ENCODE data around the gene ANKRD53. TPM values are rescaled to one million over a fixed set of nuclear protein-coding genes. Genes with fewer than 3 reads are reported as not detected.
A peak's percentile ranks its signal among the peaks of the same experiment; 100 is the strongest.
"Not testable (repeated sequence)": the region's sequence is repeated elsewhere in the genome, so short reads cannot be mapped to it uniquely, and the experiment has no call there.

The ANKRD53 gene
- total RNA-seq, 1 experiment from 2014 or later, result 0.11 TPM

GRCh38 chr2:71006323-71006722 is 27.9 kb downstream of the ANKRD53 start:
- no peak for DNase-seq (ENCODE audit: low read depth)

DNA sequence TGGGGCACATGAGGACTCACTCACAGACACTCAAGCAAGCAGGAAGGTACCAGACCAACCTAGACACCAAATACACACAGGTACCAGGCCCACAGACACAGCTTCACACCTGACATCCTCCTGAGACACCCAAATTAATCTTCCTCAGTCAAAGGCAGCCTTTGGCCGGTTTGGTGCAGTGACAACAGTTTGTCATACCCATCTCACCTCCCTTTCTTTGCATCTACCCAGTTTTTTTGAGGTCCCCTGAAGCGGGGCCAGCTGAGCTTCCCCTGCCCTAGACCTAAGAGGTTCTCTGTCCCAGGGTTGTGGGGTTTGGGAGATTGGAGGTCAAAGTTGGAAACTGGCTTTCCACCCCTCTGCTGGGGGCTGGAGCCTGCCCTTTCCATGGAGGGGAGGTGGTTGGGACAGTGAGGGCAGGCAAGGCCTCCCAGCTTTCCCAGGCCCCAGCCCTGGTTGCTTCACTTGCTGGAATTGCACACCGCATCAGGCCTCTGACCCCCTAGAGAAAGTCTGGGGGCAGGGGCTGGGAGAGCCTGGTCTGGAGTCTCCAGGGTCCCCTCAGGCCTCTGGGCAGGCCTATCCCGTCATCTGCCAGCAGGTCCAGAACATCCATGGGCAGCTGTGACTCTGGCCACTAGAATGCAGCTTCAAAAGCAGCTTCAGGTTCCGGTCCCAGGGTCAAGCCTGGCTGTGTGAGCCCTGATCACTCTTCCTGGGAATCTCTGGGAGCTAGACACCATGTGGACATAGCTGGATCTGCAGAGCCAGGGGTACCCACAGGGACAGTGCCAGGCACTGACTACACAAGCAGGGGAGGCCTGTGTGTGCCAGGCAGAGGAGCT is 28.7 kb downstream of the ANKRD53 start:
- peak; percentile 13 for DNase-seq (ENCODE audit: low read depth)

GRCh38 chr2:71008342-71008741 is 29.9 kb downstream of the ANKRD53 start:
- no peak for DNase-seq (ENCODE audit: low read depth)

- DNase-seq (ENCODE audit: low read depth), result not testable (repeated sequence)
These were observed 33.4 kb downstream of the ANKRD53 start for GRCh38 chr2:71011786-71012185.

- no peak for DNase-seq (ENCODE audit: low read depth)
These were observed 40.2 kb downstream of the ANKRD53 start for GRCh38 chr2:71018625-71019024.

DNA sequence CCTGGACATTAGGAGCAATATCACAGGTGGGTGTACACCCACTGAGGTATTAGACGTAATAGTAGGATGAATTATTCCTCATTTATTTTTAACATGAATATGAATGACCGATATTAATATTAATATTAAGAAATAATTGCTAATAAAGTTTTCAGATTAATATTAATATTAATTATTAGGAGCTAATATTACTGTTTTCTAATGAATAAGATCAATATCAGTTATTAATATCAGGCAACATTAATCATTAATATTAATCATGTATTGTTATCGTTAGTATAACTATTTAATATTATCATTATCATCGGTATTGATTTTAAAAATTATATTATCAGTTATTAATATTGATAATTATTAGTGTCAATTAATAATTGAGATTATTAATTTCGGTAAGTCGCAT is 41.6 kb downstream of the ANKRD53 start:
- DNase-seq (ENCODE audit: low read depth), result not testable (repeated sequence)

DNA sequence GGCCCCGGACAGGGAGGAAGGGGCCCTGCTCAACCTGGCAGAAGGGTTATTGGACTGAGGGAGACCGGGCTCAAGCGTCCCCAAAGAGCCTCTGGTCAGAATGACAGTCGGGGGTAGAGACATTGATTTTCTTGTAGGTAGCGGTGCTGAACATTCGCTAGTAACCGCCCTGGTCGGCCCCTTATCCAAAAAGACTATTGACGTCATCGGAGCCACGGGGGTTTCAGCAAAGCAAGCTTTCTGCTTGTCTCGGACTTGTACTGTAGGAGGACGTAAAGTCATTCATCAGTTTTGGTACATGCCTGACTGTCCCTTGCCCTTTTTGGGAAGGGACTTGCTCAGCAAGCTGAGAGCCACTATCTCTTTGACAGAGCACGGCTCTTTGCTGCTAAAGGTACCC is 43.0 kb downstream of the ANKRD53 start:
- not testable (repeated sequence) for DNase-seq (ENCODE audit: low read depth)

DNA sequence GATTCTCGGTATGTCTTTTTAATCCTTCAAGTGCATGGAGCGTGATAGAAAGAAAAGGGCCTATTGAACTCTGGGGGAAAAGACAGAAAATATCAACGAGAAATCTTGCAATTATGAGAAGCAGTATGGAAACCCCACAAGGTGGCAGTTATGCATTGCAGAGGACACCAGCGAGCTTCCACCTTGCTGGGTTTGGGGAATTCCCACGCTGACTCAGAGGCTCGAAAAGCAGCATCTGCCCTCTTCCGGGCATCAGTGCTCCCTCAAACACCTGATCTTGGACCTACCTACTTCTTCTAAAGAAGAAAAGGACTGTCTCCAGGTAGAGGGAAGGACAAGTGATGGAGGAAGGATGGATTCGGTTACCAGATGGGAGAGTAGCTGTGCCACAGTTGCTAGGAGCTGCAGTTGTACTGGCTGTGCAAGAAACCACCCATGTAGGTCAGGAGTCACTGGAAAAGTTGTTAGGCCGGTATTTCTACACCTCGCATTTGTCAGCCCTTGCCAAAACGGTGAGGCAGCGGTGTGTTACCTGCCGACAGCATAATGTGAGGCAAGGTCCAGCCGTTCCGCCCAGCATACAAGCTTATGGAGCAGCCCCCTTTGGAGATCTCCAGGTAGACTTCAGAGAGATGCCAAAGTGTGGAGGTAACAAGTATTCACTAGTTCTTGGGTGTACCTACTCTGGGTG is 45.3 kb downstream of the ANKRD53 start:
- not testable (repeated sequence) for DNase-seq (ENCODE audit: low read depth)

Other genes with a start within 250 kb of the ANKRD53 start
- gene ADD2, start 210.4 kb upstream of the ANKRD53 start, total RNA-seq (2014; rRNA removed), result not detected in 2 replicates
- not detected in 2 replicates for gene FIGLA, start 188.0 kb upstream of the ANKRD53 start, total RNA-seq (2014; rRNA removed)
- not detected in 2 replicates for gene CLEC4F, start 158.0 kb upstream of the ANKRD53 start, total RNA-seq (2014; rRNA removed)
- not detected in 2 replicates for gene CD207, start 142.8 kb upstream of the ANKRD53 start, total RNA-seq (2014; rRNA removed)
- gene VAX2, start 78.1 kb upstream of the ANKRD53 start, total RNA-seq (2014; rRNA removed), result 5.4 and 9.8 TPM in 2 replicates
- gene ATP6V1B1, start 42.7 kb upstream of the ANKRD53 start, total RNA-seq (2014; rRNA removed), result 0.90 and 2.0 TPM in 2 replicates
- 61.9 and 76.6 TPM in 2 replicates for gene TEX261, start 16.2 kb downstream of the ANKRD53 start, total RNA-seq (2014; rRNA removed)
- gene NAGK, start 90.0 kb downstream of the ANKRD53 start, total RNA-seq (2014; rRNA removed), result 124 TPM in 2 replicates
- 6.2 and 10.6 TPM in 2 replicates for gene MCEE, start 151.6 kb downstream of the ANKRD53 start, total RNA-seq (2014; rRNA removed)
- gene MPHOSPH10, start 152.0 kb downstream of the ANKRD53 start, total RNA-seq (2014; rRNA removed), result 25.1 and 28.9 TPM in 2 replicates
- 0.06 and 0.17 TPM in 2 replicates for gene PAIP2B, start 248.5 kb downstream of the ANKRD53 start, total RNA-seq (2014; rRNA removed)